ENCODE data around the gene RHBDD2.
"Not testable (repeated sequence)": the region's sequence is repeated elsewhere in the genome, so short reads cannot be mapped to it uniquely, and the experiment has no call there.

The RHBDD2 gene

GRCh38 chr7:75889223-75889825, 10.5 kb downstream of the RHBDD2 start:
- no peak for DNase-seq

GRCh38 chr7:75889826-75890225, 11.0 kb downstream of the RHBDD2 start:
- no peak for DNase-seq

- not testable (repeated sequence) for DNase-seq
These were observed 12.4 kb downstream of the RHBDD2 start for GRCh38 chr7:75891237-75891636.

DNA sequence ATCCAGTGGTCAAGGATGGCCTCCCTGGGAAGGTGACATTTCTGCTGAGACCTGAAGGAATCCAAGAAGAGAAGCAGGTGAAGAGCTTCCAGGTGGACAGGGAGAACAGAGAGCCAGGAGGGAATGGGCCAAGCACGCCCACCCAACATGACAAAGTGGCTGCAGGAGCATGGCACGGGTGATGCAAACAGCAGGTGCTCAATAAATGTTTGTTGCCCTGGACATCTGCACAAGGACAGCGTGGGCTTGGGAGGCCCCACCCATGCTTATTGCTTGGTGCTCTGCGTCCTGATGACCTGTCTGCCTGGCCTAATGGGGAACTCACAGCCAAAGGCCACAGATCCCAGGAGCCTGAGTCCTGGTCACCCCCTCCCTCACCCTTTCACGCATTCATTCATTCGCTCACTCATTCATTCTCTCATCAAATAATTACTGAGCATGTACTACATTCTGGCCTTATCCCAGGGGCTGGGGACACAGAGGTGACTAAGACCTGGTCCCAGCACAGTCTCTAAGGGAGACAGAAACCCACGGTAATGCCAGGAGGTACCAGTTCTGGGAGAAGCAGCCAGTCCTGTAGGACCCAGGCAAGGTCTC, 13.1 kb downstream of the RHBDD2 start:
- no peak for DNase-seq

- no peak for DNase-seq
These were observed 13.9 kb downstream of the RHBDD2 start for GRCh38 chr7:75892634-75893272.

DNA sequence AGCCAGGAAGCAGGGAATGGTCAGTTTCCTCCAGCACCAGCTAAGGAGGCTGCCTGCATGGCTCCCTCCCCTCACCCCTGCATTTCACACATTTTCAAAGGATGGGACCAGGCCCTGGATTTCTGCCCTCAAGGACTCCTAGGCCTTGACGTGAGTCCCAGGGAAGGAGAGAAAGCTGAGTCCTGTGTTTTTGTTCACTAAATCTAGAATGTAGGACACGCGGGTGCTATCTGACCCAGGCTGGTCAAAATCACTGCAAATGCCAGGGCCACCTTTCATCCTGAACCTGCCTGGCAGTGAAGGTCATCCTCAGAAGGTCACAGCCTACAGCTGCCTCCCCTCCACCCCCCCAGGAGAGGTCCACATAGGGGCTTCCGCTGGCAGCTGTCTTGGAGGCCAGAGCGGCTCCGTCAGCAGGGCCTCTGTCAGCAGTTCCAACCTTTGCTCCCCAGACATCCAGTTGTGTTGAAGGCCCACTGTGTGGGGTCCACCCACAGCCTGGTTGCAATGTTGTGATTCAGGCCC, 18.0 kb downstream of the RHBDD2 start:
- DNase-seq: no peak

DNA sequence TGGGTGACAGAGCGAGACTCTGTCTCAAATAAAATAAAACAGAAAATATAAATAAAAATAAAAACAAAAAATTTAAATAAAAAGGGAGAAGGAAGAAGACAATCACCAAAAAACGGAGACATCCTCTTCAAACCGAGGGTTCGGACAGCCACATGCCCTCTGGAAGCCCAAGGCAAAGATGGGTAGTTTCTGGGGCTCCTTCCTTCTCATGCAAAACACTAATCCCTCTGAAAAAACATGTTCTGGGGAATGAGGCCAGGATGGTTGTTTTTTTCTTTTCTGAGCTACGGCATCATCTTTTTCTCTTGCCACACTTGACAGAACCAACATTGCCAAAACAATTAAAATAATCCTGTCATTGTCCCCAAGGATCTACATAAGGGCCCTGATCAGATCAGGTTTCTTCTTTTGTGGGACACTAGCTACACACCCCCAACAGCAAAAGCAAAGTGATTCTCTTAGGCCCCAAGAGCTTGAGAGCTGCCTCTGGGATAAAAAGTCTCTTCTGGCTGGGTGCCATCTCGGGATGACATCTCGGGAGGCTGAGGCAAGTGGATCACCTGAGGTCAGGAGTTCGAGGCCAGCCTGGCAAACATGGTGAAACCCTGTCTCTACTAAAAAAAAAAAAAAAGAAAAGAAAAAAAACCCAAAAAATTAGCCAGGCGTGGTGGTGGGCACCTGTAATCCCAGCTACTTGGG, 21.9 kb downstream of the RHBDD2 start:
- no peak for DNase-seq

DNA sequence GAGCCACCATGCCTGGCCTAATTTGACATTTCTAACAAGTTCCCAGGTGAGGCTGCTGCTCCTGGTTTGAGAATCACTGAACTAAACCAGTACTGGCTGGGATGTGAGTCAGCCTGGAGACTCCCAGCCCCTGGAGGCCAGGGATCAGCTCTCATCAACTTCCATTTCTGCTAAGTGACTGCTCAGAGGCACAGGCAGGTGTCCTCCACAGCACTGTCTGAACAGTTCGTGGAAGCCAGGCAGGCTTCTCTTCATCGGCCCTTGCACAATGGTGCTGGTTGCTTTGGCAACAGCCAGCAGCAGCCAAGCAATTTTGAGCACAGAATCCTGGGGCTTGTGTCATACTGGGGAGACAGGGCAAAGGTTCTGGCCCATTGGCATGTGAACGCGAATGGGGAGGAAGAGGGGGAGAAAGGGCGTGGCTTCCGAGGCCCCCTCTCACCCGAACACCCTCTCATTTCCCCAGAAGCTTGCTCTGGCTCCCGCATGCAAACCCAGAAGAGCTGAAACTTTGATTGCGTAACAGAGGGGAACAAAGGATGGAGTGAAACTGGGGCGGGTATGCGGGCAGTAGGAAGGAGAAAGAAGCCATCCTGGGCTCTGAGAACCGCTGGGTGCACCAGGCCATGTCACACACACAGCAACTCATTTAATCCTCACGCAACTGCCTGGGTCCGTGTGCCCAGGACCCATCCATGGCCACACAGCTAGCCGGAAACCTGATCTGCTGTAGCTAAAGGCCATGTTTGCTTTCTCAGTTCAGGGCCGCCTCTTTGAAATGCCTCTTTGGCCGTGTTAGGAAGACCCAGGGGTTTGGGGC, 27.2 kb downstream of the RHBDD2 start:
- peak; percentile 10 for DNase-seq

DNA sequence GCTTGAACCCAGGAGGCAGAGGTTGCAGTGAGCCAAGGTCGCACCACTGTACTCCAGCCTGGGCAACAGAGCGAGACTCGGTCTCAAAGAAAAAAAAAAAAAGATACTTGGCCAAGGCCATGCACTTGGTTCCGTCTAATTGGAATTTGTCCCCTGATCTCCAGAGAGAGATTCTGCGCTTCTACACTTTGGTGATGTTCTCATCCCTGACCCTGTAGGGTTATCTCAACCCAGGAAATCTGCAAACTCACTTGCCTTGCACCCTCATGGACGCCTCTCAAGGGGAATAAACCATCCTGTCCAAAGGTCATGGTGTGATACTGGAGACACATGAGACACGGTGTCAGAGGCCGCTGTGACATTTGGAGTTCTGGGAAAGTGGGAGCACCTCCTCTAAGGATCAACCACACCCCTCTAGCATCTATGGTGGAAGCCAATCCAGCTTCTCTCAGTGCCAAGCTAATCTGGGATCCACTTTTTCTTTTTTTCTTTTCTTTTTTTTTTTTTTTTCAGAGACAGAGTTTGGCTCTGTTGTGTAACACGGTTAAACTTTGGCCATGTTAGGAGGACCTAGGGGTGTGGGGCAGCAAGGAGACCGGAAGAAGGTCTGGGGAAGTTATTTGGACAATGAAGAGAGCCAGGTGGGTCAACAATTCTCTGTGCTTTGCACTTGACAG, 28.3 kb downstream of the RHBDD2 start:
- DNase-seq: no peak

- DNase-seq: not testable (repeated sequence)
These were observed 28.8 kb downstream of the RHBDD2 start for GRCh38 chr7:75907668-75908039.

DNA sequence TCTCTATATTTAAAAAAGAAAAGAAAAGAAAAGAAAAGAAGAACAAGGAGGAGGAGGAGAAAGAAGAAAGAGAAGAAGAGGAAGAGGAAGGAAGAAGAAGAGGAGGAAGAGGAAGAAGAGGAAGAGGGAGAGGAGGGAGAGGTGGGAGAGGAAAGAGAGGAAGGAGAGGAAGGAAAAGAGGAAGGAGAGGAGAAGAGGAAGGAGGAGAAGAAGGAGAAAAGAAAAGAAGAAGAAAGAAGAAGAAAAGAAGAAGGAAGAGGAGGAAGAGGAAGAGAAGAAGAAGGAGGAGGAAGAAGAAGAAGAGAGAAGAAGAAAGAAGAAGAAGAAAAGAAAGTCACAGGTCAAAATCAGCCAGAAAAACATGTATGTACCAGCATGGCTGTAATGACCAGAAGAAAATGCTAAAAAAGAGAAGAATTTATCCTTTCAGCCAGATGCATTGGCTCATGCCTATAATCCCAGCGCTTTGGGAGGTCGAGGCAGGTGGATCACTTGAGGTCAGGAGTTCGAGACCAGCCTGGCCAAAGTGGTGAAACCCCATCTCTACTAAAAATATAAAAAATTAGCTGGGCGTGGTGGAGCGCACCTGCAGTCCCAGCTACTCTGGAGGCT, 30.8 kb downstream of the RHBDD2 start:
- DNase-seq: no peak

- DNase-seq: not testable (repeated sequence)
These were observed 32.4 kb downstream of the RHBDD2 start for GRCh38 chr7:75911186-75911585.

- DNase-seq: no peak
These were observed 34.6 kb downstream of the RHBDD2 start for GRCh38 chr7:75913437-75913836.

DNA sequence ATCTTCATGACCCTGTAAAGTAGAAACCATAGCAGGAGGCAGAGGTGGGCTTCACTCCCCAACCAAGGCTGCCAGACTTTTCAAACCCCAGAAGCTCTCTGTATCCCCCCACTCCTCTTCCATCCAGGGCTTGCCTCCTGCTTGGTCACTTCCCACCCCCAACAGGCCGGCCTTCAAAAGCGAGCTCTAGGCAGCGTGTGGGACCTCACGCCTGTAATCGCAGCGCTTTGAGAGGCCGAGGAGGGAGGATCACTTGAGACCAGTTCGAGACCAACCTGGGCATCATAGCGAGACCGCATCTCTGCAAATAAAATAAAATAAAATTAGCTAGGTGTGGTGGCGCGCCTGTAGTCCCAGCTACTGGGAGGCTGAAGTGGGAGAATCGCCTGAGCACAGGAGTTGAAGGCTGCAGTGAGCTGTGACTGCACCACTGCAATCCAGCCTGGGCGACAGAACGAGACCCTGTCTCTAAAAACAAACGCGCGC, 35.4 kb downstream of the RHBDD2 start:
- DNase-seq: no peak

DNA sequence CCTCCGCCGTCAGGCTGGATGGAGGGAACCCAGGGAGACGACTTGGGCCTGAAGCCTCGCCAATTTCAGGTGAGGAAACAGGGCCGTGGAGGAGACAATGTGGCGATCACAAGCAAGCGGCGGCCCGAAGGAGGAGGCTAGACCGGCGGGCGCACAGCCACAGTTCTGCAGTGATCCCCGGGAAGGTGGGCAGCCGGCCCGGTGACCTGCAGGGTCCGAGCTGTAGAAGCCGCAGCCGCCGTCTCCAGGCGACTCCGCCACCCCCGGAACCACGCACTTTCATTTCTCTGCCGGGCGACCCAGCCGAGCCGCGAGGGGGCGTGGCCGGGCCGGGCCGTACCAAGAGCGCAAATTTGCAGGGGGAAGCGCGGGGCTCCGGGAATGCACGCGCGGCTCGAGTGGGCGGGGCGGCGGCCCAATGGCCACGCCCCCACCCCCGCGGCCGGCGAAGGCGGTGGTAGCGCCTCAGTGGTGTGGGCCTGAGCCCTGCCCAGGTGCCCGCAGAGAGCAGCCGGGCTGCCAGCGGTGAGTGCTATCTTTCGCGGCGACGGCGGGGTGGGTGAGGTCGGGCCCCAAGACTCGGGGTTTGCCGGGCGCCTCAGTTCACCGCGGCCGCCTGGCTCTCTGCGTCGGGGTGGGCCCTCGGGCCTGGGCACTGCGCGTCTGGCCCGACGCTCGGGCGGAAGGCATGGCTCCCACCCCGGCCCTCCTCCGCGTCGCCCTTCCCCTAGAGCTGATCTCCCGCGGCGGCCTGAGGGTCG, 36.0 kb downstream of the RHBDD2 start, which contains the start of gene POR:
Gene POR, plus strand, starts transcription at position 501 of the 761 bp plus-strand sequence. CDS start 38,847 bp downstream, outside the sequence.
- peak; percentile 96 for DNase-seq

- peak; percentile 19 for DNase-seq
These were observed 36.8 kb downstream of the RHBDD2 start for GRCh38 chr7:75915416-75916156.

DNA sequence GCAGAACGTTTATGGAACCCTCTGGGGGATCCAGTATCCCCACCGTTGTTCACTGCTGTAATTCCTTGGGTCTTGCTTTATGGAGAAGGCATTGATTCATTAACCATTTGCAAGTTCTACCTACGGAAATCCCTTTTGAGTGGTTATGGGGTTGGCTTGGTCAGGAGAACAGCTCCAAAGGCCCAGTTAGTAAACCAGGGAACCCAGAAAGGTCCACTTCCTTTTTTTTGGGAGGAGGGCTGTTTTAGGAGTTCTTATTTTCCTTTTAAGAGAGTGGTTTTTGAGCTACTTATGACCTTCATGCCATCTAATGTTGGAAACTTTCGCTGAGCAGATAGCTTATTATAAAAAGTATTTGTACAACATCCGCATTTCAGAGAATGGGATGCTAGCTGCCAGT, 37.4 kb downstream of the RHBDD2 start:
- no peak for DNase-seq

- no peak for DNase-seq
These were observed 38.1 kb downstream of the RHBDD2 start for GRCh38 chr7:75916685-75917634.
